Mesothelial cell of epicardium (in vitro differentiated cells): ENCODE measurements around the gene KAT5. TPM values are rescaled to one million over a fixed set of nuclear protein-coding genes. Genes with fewer than 3 reads are reported as not detected.
"Not testable (repeated sequence)": the region's sequence is repeated elsewhere in the genome, so short reads cannot be mapped to it uniquely, and the experiment has no call there.

Experiments
- DNase-seq, 2 experiments: peaks; one replicate each; pipeline ENCODE4 v3.0.0; 2021; ENCODE audit warnings: low spot score in 2 of 2; ENCODE audit not compliant: unreplicated experiment in 2 of 2
- H3K27ac Mint-ChIP-seq: 2 replicates; pipeline ENCODE4 v1.8.0; 2021; ENCODE audit warnings: mixed read lengths
- H3K27me3 Mint-ChIP-seq: 2 replicates; pipeline ENCODE4 v1.8.0; 2021; ENCODE audit warnings: low read depth, mixed read lengths
- H3K36me3 Mint-ChIP-seq: 2 replicates; pipeline ENCODE4 v1.8.0; 2021; ENCODE audit warnings: mixed read lengths
- H3K4me1 Mint-ChIP-seq: 2 replicates; pipeline ENCODE4 v1.8.0; 2021; ENCODE audit warnings: mixed read lengths
- H3K4me3 Mint-ChIP-seq: 2 replicates; pipeline ENCODE4 v1.8.0; 2021; ENCODE audit warnings: mild to moderate bottlenecking, moderate library complexity, mixed read lengths
- H3K9me3 Mint-ChIP-seq: 2 replicates; pipeline ENCODE4 v1.8.0; 2021; ENCODE audit warnings: mixed read lengths
- CTCF ChIP-seq: fragments of 200-600 bp; sonication (generic); IDR thresholded peaks from one replicate; pipeline ENCODE4 v1.5.0; 2021; ENCODE audit warnings: antibody characterized with exemption; ENCODE audit not compliant: unreplicated experiment
- total RNA-seq: library from RNA; stranded (reverse); gene quantifications from 3 replicates; pipeline ENCODE4 v1.2.1, GENCODE V29; 2021

KAT5 gene
- total RNA-seq, 1 donor from 2014 or later, result 77.8 TPM

- peaks cover 10% of the 10 kb centered on the region for H3K27me3 Mint-ChIP-seq
- H3K4me1 Mint-ChIP-seq, result peaks cover 20% of the 10 kb centered on the region
- H3K9me3 Mint-ChIP-seq, result no peaks in the 10 kb centered on the region
- H3K27ac Mint-ChIP-seq, result no peak overlapping the region
- no peak overlapping the region for H3K4me3 Mint-ChIP-seq
- DNase-seq, result no peak
- peaks cover 5% of the 10 kb centered on the region for H3K36me3 Mint-ChIP-seq
- TF ChIP-seq CTCF, result no peak
Observed at GRCh38 chr11:65722261-65722660, 10.2 kb downstream of the KAT5 start.

- H3K27me3 Mint-ChIP-seq, result peaks cover 24% of the 10 kb centered on the region
- no peaks in the 10 kb centered on the region for H3K36me3 Mint-ChIP-seq
- H3K4me1 Mint-ChIP-seq, result no peaks in the 10 kb centered on the region
- TF ChIP-seq CTCF, result no peak
- peaks cover 2% of the 10 kb centered on the region for H3K9me3 Mint-ChIP-seq
- H3K27ac Mint-ChIP-seq, result no peak overlapping the region
- H3K4me3 Mint-ChIP-seq, result no peak overlapping the region
- no peak for DNase-seq
Observed at GRCh38 chr11:65726660-65727059, 14.6 kb downstream of the KAT5 start.

GRCh38 chr11:65727865-65728264, 15.8 kb downstream of the KAT5 start:
- H3K9me3 Mint-ChIP-seq, result peaks cover 10% of the 10 kb centered on the region
- H3K27me3 Mint-ChIP-seq, result peaks cover 29% of the 10 kb centered on the region
- peaks cover 3% of the 10 kb centered on the region for H3K36me3 Mint-ChIP-seq
- no peak overlapping the region for H3K27ac Mint-ChIP-seq
- H3K4me1 Mint-ChIP-seq, result no peaks in the 10 kb centered on the region
- TF ChIP-seq CTCF, result no peak
- no peak for DNase-seq
- no peak overlapping the region for H3K4me3 Mint-ChIP-seq

- Mint-ChIP-seq H3K9me3 (peaks cover 14% of the 10 kb centered on the region), H3K4me1 (no peaks in the 10 kb centered on the region), H3K36me3 (peaks cover 3% of the 10 kb centered on the region), H3K27ac (no peak overlapping the region), H3K4me3 (no peak overlapping the region), H3K27me3 (peaks cover 34% of the 10 kb centered on the region)
- TF ChIP-seq CTCF, result no peak
- DNase-seq, result no peak
Observed at GRCh38 chr11:65730461-65730860, 18.4 kb downstream of the KAT5 start.

GRCh38 chr11:65735111-65735510, 23.1 kb downstream of the KAT5 start:
- peaks cover 31% of the 10 kb centered on the region for H3K9me3 Mint-ChIP-seq
- H3K4me3 Mint-ChIP-seq, DNase-seq, H3K27ac Mint-ChIP-seq, H3K4me1 Mint-ChIP-seq, H3K36me3 Mint-ChIP-seq: not testable (repeated sequence)
- H3K27me3 Mint-ChIP-seq, result peaks cover 25% of the 10 kb centered on the region

GRCh38 chr11:65736810-65737209, 24.8 kb downstream of the KAT5 start:
- peaks cover 27% of the 10 kb centered on the region for H3K9me3 Mint-ChIP-seq
- no peak overlapping the region for H3K27ac Mint-ChIP-seq
- no peak for DNase-seq
- H3K27me3 Mint-ChIP-seq, result peaks cover 29% of the 10 kb centered on the region
- H3K36me3 Mint-ChIP-seq, result peaks cover 2% of the 10 kb centered on the region
- H3K4me3 Mint-ChIP-seq, result no peak overlapping the region
- TF ChIP-seq CTCF, result no peak
- H3K4me1 Mint-ChIP-seq, result no peaks in the 10 kb centered on the region
